Parathyroid adenoma (tissue), 2 donors: Measurements from ENCODE around the gene PLIN3.
"Not testable (repeated sequence)": the region's sequence is repeated elsewhere in the genome, so short reads cannot be mapped to it uniquely, and the experiment has no call there.

ENCODE experiments used
- H2AFZ ChIP-seq: fragments of 300-600 bp; sonication (generic); one replicate; pipeline ENCODE4 v1.7.0; 2017; ENCODE audit warnings: antibody characterized with exemption, mild to moderate bottlenecking
- H3K27ac ChIP-seq: fragments of 300-600 bp; sonication (generic); one replicate; pipeline ENCODE4 v1.7.0; 2017
- H3K27me3 ChIP-seq: fragments of 300-600 bp; sonication (generic); one replicate; pipeline ENCODE4 v1.7.0; 2017; ENCODE audit warnings: low read length; ENCODE audit not compliant: control insufficient read depth, insufficient read depth
- H3K36me3 ChIP-seq: fragments of 300-600 bp; sonication (generic); one replicate; pipeline ENCODE4 v1.7.0; 2017; ENCODE audit warnings: low read length; ENCODE audit not compliant: control insufficient read depth, insufficient read depth
- H3K4me1 ChIP-seq: fragments of 300-600 bp; sonication (generic); one replicate; pipeline ENCODE4 v1.7.0; 2017; ENCODE audit warnings: control low read depth
- H3K4me2 ChIP-seq: fragments of 300-600 bp; sonication (generic); one replicate; pipeline ENCODE4 v1.7.0; 2017; ENCODE audit warnings: low read length
- H3K4me3 ChIP-seq: fragments of 300-600 bp; sonication (generic); one replicate; pipeline ENCODE4 v1.7.0; 2017; ENCODE audit warnings: low read depth, low read length
- H3K79me2 ChIP-seq: fragments of 300-600 bp; sonication (generic); one replicate; pipeline ENCODE4 v1.7.0; 2017; ENCODE audit warnings: control low read depth
- H3K9ac ChIP-seq: fragments of 300-600 bp; sonication (generic); one replicate; pipeline ENCODE4 v1.7.0; 2017; ENCODE audit warnings: mild to moderate bottlenecking
- H3K9me3 ChIP-seq: fragments of 300-600 bp; sonication (generic); one replicate; pipeline ENCODE4 v1.7.0; 2017; ENCODE audit warnings: low read length; ENCODE audit not compliant: control insufficient read depth
- TF ChIP-seq, protein P1 (sequence below): fragments of 300-600 bp; sonication (generic); IDR thresholded peaks from one replicate; pipeline ENCODE4 v1.7.0; 2017; ENCODE audit warnings: antibody characterized with exemption, mild to moderate bottlenecking
- donor health status: primary hyperparathyroidism.

PLIN3 gene

DNA sequence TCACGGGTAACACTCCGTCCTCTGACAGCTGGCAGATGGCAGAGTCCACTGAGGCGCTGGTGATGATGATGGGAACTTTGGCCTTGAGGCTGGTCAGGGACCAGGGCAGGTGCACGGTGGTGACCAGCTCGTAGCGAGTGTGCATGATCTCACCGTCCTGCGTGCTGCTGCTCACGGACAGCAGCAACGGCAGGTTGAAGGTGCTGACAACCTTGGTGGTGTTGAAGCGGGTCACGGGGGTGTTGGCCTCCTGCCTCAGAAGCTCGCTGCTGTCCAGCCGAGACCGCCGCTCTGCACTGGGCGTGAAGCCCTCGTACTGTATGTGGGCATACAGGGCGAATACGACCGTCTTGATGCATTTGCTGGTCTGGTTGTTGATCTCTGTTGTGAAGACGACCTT is 23.6 kb upstream of the PLIN3 start:
- H3K36me3 ChIP-seq, result no peaks in the 10 kb centered on the region
- TF ChIP-seq, protein P1, sequence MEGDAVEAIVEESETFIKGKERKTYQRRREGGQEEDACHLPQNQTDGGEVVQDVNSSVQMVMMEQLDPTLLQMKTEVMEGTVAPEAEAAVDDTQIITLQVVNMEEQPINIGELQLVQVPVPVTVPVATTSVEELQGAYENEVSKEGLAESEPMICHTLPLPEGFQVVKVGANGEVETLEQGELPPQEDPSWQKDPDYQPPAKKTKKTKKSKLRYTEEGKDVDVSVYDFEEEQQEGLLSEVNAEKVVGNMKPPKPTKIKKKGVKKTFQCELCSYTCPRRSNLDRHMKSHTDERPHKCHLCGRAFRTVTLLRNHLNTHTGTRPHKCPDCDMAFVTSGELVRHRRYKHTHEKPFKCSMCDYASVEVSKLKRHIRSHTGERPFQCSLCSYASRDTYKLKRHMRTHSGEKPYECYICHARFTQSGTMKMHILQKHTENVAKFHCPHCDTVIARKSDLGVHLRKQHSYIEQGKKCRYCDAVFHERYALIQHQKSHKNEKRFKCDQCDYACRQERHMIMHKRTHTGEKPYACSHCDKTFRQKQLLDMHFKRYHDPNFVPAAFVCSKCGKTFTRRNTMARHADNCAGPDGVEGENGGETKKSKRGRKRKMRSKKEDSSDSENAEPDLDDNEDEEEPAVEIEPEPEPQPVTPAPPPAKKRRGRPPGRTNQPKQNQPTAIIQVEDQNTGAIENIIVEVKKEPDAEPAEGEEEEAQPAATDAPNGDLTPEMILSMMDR, result no peak
- H2AFZ ChIP-seq, result no peak overlapping the region
- no peak overlapping the region for H3K4me2 ChIP-seq
- H3K4me1 ChIP-seq, result no peaks in the 10 kb centered on the region
- H3K27me3 ChIP-seq, result no peaks in the 10 kb centered on the region
- no peak overlapping the region for H3K9ac ChIP-seq
- no peaks in the 10 kb centered on the region for H3K9me3 ChIP-seq
- no peak overlapping the region for H3K27ac ChIP-seq
- no peaks in the 10 kb centered on the region for H3K79me2 ChIP-seq
- no peak overlapping the region for H3K4me3 ChIP-seq

DNA sequence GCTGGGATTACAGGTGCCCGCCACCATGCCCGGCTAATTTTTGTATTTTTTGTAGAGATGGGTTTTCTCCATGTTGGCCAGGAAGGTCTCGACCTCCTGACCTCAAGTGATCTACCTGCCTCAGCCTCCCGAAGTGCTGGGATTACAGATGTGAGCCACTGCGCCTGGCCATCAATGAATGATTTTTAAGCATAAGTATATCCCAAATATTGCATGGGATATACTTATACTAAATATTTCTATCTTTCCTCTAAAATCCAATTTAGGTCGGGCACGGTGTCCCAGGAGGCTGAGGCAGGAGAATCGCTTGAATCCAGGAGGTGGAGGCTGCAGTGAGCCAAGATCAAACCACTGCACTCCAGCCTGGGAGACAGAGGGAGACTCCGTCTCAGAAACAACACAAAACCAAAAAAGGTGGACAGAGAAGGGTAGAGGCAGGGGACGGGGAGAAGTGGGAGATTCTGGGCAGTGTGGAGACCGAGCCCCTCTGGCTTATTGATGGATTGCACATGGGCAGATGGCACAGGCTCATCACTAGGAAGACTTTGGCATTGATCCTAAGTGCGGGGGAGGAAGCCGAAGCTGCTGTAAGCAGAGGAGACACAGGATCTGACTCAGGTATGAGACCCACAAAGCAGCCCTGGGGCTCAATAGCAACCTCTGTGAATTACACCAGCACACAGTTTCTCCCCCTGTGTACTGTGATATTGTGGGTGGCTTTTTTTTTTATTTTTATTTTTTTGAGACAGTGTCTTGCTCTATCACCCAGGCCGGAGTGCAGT is 21.8 kb upstream of the PLIN3 start:
- H3K4me3 ChIP-seq, result no peak overlapping the region
- H3K9me3 ChIP-seq, result no peaks in the 10 kb centered on the region
- H3K36me3 ChIP-seq, result no peaks in the 10 kb centered on the region
- H2AFZ ChIP-seq, result no peak overlapping the region
- no peaks in the 10 kb centered on the region for H3K79me2 ChIP-seq
- H3K27ac ChIP-seq, result no peak overlapping the region
- H3K27me3 ChIP-seq, result no peaks in the 10 kb centered on the region
- H3K4me1 ChIP-seq, result no peaks in the 10 kb centered on the region
- no peak overlapping the region for H3K4me2 ChIP-seq
- H3K9ac ChIP-seq, result no peak overlapping the region
- TF ChIP-seq, protein P1, result no peak

DNA sequence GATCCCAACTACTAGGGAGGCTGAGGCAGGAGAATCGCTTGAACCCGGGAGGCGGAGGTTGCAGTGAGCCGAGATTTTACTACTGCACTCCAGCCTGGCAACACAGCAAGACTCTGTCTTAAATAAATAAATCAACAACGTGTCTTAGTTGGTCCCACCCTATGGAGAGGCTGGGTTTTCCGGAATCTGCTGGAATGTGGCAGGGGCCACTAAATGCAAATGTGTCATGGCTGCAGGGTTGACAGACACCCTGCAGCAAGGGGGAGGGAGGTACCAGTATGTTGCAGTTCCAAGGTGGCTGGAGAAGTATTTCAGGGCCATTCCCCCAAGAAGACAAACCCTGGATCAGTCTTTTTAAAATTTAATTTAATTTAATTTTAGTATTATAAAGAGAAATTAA is 20.3 kb upstream of the PLIN3 start:
- not testable (repeated sequence) for H3K4me1 ChIP-seq, H3K9me3 ChIP-seq, H2AFZ ChIP-seq, H3K4me2 ChIP-seq, H3K27me3 ChIP-seq, H3K36me3 ChIP-seq, H3K9ac ChIP-seq, H3K79me2 ChIP-seq, H3K4me3 ChIP-seq, H3K27ac ChIP-seq

DNA sequence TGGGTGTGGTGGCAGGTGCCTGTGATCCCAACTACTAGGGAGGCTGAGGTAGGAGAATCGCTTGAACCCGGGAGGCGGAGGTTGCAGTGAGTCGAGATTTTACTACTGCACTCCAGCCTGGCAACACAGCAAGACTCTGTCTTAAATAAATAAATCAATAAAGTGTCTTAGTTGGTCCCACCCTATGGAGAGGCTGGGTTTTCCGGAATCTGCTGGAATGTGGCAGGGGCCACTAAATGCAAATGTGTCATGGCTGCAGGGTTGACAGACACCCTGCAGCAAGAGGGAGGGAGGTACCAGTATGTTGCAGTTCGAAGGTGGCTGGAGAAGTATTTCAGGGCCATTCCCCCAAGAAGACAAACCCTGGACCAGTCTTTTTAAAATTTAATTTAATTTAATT is 17.5 kb upstream of the PLIN3 start:
- H3K27me3 ChIP-seq, H3K4me3 ChIP-seq, H3K36me3 ChIP-seq, H3K4me2 ChIP-seq, H3K4me1 ChIP-seq, H3K9ac ChIP-seq, H3K9me3 ChIP-seq, H2AFZ ChIP-seq, H3K27ac ChIP-seq, H3K79me2 ChIP-seq: not testable (repeated sequence)

DNA sequence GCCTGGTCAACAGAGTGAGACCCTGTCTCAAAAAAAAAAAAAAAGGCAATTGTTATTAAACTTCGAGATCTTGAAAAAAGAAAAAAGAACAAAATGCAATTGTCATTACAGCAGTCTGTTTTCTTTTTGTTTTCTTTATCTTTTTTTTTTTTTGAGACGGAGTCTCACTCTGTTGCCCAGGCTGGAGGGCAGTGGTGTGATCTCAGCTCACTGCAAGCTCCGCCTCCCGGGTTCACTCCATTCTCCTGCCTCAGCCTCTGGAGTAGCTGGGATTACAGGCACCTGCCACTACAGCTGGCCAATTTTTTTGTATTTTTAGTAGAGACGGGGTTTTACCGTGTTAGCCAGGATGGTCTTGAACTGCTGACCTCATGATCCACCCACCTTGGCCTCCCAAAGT is 15.4 kb upstream of the PLIN3 start:
- not testable (repeated sequence) for H3K9ac ChIP-seq, H3K36me3 ChIP-seq, H3K79me2 ChIP-seq, H3K4me2 ChIP-seq, H3K27me3 ChIP-seq, H2AFZ ChIP-seq, H3K9me3 ChIP-seq, H3K4me1 ChIP-seq, H3K27ac ChIP-seq, H3K4me3 ChIP-seq

DNA sequence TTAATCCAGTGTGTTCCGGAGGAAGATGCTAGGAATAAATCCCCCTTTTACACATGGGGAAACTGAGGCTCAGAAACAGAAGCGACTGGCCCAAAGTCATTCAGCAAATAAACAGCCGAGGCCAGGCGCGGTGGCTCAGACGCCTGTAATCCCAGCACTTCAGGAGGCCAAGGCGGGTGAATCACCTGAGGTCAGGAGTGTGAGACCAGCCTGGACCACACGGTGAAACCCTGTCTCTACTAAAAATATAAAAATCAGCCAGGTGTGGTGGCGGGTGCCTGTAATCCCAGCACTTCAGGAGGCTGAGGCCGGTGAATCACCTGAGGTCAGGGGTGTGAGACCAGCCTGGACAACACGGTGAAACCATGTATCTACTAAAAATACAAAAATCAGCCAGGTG is 11.6 kb upstream of the PLIN3 start:
- H3K4me2 ChIP-seq, result no peak overlapping the region
- H3K4me1 ChIP-seq, result no peaks in the 10 kb centered on the region
- H3K9ac ChIP-seq, result no peak overlapping the region
- H3K27me3 ChIP-seq, result no peaks in the 10 kb centered on the region
- no peaks in the 10 kb centered on the region for H3K9me3 ChIP-seq
- H3K36me3 ChIP-seq, result no peaks in the 10 kb centered on the region
- no peak overlapping the region for H3K4me3 ChIP-seq
- TF ChIP-seq, protein P1, result no peak
- no peak overlapping the region for H3K27ac ChIP-seq
- H2AFZ ChIP-seq, result no peak overlapping the region
- H3K79me2 ChIP-seq, result no peaks in the 10 kb centered on the region
